ENCODE data around the gene SLC45A3.

SLC45A3 gene

GRCh38 chr1:205700865-205701401 lies 20.6 kb upstream of the SLC45A3 start:
- DNase-seq = no peak

- no peak for DNase-seq
Measured at GRCh38 chr1:205699416-205699815, 19.1 kb upstream of the SLC45A3 start.

GRCh38 chr1:205698921-205699320 lies 18.6 kb upstream of the SLC45A3 start:
- DNase-seq = no peak

- DNase-seq = no peak
Measured at GRCh38 chr1:205693421-205693991, 13.2 kb upstream of the SLC45A3 start.

GRCh38 chr1:205692423-205692822 lies 12.1 kb upstream of the SLC45A3 start:
- DNase-seq = no peak

- no peak for DNase-seq
Measured at GRCh38 chr1:205690122-205690756, 9.9 kb upstream of the SLC45A3 start.

- DNase-seq = no peak
Measured at GRCh38 chr1:205689479-205689878, 9.2 kb upstream of the SLC45A3 start.

GRCh38 chr1:205688171-205689080 lies 8.1 kb upstream of the SLC45A3 start:
- no peak for DNase-seq

- no peak for DNase-seq
Measured at GRCh38 chr1:205687242-205687641, 6.9 kb upstream of the SLC45A3 start.

- no peak for DNase-seq
Measured at GRCh38 chr1:205681364-205681763, 1.1 kb upstream of the SLC45A3 start.

- DNase-seq = no peak
Measured at GRCh38 chr1:205678286-205679111, 1.8 kb downstream of the SLC45A3 start.

- DNase-seq = no peak
Measured at GRCh38 chr1:205677167-205677566, 3.1 kb downstream of the SLC45A3 start.

GRCh38 chr1:205676597-205676996 lies 3.7 kb downstream of the SLC45A3 start:
- DNase-seq = no peak

GRCh38 chr1:205676002-205676401 lies 4.3 kb downstream of the SLC45A3 start:
- DNase-seq = no peak

GRCh38 chr1:205675247-205675646 lies 5.1 kb downstream of the SLC45A3 start:
- no peak for DNase-seq

- DNase-seq = no peak
Measured at GRCh38 chr1:205672970-205673369, 7.3 kb downstream of the SLC45A3 start.

GRCh38 chr1:205672395-205672889 lies 7.9 kb downstream of the SLC45A3 start:
- DNase-seq = no peak

GRCh38 chr1:205670611-205671430 lies 9.5 kb downstream of the SLC45A3 start:
- no peak for DNase-seq

GRCh38 chr1:205670150-205670446 lies 10.2 kb downstream of the SLC45A3 start:
- DNase-seq = no peak

- no peak for DNase-seq
Measured at GRCh38 chr1:205669341-205670149, 10.8 kb downstream of the SLC45A3 start.

- DNase-seq = no peak
Measured at GRCh38 chr1:205668951-205669340, 11.4 kb downstream of the SLC45A3 start.
